ENCODE results near the gene NIPSNAP2.

GRCh38 chr7:56026538-56026937 is 62.2 kb downstream of the NIPSNAP2 start:
- TF ChIP-seq ESRRA (IDR thresholded peaks at IDR 0.05; ENCODE audit: low read length), result no peak
- no peak for TF ChIP-seq POLR2A (IDR thresholded peaks at IDR 0.05; ENCODE audit: low read depth, low read length)
- TF ChIP-seq GABPA (IDR thresholded peaks at IDR 0.05; ENCODE audit: low read depth), result no peak
- TF ChIP-seq YY1 (IDR thresholded peaks at IDR 0.05; ENCODE audit: low read depth, low read length), result no peak
- TF ChIP-seq PML (IDR thresholded peaks at IDR 0.05; ENCODE audit: low read length), result no peak
- TF ChIP-seq RAD21 (IDR thresholded peaks at IDR 0.05; ENCODE audit: insufficient read depth, low read depth, low read length), result no peak
- no peak for TF ChIP-seq ZSCAN29 (IDR thresholded peaks at IDR 0.05)
- no peak for TF ChIP-seq EZH2 (IDR thresholded peaks at IDR 0.05; ENCODE audit: borderline replicate concordance, control insufficient read depth, low read depth, low read length)
- no peak for TF ChIP-seq ZNF274 (IDR thresholded peaks at IDR 0.05; ENCODE audit: insufficient read depth, insufficient read length)
- no peak for TF ChIP-seq SIN3A (IDR thresholded peaks at IDR 0.05; ENCODE audit: low read depth, low read length)
